ENCODE measurements around the gene PDK2.

PDK2 gene

DNA sequence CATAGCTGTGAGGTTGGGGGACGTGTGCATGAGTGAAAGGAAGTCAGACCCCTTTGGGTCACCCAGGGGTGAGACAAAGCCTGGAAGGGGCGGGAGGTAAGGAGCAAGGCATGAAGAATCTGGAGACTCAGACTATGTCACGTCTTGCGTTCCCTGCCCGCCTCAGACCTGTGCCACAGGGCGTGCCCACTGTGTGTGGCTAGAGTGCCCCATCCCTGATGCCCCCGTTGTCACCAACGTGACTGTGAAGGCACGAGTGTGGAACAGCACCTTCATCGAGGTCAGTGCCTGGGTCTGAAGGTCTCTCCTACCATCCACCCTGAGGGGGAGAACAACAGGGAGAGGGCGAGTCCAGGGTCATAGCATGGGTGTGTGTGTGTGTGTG is 15.1 kb upstream of the PDK2 start:
- DNase-seq: no peak

GRCh38 chr17:50080827-50081226 is 14.3 kb upstream of the PDK2 start:
- DNase-seq: no peak

DNA sequence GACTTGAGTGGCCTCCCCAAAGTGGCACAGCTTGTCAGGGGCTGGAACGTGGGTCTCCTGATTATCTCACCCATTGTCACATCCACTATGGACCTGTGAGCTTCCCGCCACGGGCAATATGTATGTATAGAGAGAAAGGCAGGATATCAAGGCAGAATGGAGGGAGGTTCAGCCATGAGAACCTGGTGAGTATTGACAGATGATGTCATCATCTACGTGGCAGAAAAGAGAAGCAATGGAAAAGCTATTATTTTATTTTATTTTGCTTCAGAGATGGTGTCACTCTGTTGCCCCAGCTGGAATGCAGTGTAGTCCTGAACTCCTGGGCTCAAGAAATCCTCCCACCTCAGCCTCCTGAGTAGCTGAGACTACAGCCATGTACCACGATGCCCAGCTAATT is 13.4 kb upstream of the PDK2 start:
- DNase-seq: no peak

DNA sequence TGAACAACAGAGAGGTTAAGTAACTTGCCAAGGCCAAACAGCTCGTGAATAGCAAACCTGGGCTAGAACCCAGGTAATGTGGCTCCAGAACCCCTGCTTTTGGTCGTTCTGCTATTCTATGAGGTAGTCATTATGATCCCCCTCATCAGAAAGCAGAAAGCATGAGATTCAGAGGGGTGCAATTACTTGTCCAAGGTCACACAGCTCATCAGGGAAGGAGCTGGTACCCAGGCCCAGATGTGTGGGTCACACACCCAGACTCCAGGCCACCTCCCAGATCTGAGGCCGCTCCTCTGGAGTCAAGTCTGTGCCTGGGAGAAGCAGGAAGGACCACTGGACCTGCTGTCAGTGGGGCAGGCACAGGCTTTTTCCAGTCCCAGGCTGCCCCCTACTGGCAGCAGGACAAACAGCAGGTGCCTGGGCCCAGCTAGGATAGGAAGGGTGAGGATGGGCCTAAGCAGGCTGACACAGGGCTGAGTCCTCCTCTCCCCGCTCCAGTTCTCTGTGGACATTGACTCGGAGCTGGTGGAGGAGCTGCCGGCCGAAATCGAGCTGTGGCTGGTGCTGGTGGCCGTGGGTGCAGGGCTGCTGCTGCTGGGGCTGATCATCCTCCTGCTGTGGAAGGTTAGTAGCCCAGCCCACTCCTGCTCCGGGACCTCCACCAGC is 7.8 kb upstream of the PDK2 start:
- DNase-seq: peak; percentile 51 to 54

- DNase-seq: no peak
Measured at GRCh38 chr17:50087912-50088405, 7.2 kb upstream of the PDK2 start.

DNA sequence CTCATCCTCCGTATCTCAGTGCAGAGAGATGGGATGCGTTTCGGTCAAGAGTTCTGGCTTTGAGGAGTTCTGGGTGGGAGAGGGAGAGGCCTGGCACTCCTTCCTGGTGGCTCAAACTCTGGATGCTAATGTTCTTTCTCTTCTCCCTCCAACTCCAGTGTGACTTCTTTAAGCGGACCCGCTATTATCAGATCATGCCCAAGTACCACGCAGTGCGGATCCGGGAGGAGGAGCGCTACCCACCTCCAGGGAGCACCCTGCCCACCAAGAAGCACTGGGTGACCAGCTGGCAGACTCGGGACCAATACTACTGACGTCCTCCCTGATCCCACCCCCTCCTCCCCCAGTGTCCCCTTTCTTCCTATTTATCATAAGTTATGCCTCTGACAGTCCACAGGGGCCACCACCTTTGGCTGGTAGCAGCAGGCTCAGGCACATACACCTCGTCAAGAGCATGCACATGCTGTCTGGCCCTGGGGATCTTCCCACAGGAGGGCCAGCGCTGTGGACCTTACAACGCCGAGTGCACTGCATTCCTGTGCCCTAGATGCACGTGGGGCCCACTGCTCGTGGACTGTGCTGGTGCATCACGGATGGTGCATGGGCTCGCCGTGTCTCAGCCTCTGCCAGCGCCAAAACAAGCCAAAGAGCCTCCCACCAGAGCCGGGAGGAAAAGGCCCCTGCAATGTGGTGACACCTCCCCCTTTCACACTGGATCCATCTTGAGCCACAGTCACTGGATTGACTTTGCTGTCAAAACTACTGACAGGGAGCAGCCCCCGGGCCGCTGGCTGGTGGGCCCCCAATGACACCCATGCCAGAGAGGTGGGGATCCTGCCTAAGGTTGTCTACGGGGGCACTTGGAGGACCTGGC is 6.0 kb upstream of the PDK2 start:
- DNase-seq: no peak

DNA sequence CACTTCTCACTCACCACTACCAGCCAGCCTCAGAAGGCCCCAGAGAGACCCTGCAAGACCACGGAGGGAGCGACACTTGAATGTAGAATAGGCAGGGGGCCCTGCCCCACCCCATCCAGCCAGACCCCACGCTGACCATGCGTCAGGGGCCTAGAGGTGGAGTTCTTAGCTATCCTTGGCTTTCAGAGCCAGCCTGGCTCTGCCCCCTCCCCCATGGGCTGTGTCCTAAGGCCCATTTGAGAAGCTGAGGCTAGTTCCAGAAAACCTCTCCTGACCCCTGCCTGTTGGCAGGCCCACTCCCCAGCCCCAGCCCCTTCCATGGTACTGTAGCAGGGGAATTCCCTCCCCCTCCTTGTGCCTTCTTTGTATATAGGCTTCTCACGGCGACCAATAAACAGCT is 5.1 kb upstream of the PDK2 start:
- no peak for DNase-seq

- DNase-seq: no peak
Measured at GRCh38 chr17:50090971-50091917, 3.9 kb upstream of the PDK2 start.

DNA sequence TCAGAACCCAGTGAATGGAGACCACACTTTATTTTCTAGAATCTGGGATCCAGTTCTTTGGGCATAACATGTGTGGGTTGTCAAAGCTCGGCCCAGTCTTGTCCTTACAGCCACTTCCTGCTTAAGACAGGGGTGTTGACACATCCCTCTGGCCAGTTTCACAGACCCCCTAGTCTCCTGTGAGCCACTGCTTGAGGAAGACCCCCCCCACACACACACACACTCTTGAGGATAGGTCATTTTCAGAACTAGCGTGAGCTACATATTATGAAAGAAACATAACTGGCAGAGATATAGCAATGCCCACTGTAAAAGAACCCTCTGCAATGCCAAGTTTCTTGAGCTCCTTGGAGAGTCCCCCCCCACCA is 3.2 kb upstream of the PDK2 start:
- DNase-seq: no peak

DNA sequence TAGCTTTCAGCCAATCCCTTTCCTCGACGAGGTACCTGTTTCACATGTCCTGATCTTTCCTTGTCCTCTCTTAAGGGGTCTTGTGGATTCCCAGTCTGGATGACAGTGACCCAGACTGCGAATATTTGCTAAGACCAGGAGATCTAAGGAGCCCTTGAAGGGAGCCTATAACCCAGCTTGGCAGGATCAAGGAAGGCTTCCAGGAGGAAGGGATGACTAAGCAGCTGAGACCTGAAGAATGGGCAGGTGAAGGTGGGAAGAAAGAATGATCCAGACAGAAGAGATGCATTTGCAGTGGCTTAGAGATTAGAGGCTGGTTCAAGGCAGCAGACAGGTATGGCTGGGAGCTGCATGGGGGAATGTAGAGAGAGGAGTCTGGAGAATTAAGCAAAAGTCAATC is 1.9 kb upstream of the PDK2 start:
- no peak for DNase-seq

DNA sequence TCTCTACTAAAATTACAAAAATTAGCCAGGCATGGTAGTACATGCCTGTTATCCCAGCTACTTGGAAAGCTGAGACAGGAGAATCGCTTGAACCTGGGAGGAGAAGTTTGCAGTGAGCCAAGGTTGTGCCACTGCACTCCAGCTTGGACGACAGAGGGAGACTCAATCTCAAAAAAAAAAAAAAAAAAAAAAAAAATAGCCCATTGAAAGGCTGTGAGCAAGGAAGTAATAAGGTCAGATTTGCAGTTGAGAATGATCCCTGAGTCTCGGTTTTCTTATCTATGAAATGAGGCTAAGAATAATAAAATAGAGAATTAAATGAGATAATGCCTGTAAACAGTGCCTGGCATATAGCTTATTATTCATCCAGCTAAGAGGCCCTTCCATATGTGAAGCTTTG is 1.3 kb upstream of the PDK2 start:
- no peak for DNase-seq

- peak; percentile 72 to 78 for DNase-seq
Measured at GRCh38 chr17:50094243-50094752, 853 bp upstream of the PDK2 start.

GRCh38 chr17:50095626-50096037 is 481 bp downstream of the PDK2 start:
- no peak for DNase-seq

DNA sequence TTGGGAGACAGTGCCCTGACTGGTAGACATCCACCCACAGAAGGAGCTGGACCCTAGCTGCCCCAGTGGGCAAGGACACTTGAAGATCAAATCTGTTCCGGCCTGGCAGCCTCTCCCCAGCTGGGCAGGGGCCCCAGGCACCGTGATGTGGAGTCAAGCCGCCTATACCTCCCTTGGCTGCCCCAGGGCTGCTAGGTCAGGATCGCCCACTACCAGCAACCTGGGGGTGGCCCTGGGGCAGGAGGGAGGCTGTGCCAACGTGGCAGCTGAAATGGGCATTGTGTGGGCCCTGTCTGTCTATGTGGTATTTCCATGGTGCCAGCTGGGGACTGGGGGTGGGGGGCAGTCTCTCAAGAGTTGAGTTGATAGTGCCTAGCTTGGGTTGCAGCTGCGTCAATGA is 941 bp downstream of the PDK2 start:
- no peak for DNase-seq

- no peak for DNase-seq
Measured at GRCh38 chr17:50096758-50097157, 1.6 kb downstream of the PDK2 start.

DNA sequence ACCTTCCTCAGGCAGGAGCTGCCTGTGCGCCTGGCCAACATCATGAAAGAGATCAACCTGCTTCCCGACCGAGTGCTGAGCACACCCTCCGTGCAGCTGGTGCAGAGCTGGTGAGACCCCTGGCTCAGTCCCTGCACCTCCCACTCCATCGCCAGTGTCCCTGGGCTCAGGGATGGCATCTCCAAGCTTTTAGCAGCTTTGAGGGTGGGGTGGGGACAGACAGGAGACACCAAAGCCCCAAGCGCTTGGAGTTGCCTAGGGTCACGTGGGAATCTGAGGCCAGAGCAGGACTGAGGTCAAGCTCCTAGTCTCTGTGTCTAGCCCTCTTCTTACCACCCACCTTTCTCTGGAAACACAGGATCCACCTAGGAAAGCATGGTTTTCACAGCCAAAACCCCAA is 2.3 kb downstream of the PDK2 start:
- no peak for DNase-seq

DNA sequence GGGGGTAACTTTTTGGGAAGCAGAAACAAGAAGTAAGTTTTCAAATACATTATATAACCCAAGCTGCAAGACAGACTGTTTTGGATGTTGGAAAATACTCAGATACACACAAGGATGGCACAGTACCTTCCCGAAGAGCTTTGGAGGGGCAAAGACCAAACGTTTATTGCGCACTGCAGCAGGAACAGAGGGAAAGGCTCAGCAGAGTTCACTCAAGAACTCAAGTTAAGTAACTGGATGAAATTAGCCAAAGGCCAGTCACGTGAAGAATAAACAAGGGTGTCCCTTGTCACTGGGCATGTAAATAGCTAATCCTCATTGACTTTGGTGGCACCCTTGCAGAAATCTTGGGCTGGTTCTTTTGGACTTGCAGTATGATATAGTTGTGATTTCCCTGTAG is 2.8 kb downstream of the PDK2 start:
- DNase-seq: no peak

DNA sequence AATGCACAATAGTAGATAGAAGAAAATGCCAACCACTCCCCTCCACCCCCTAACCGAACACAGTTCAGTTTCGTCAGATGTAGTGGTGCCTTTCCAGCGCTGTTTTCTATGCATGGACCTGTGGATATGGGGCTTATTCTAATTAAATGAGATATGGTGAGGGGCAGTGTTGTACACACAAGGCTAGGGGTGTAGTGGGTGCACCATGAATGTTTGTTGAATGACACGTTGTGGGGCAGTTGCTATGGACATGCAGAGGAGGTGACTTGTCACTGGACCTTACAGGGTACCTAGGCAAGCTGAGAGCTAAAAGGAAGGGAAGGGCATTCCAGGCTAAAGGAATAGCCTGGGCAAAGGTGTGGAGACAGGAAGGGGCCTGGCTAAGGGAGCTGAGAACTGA is 3.4 kb downstream of the PDK2 start:
- no peak for DNase-seq

DNA sequence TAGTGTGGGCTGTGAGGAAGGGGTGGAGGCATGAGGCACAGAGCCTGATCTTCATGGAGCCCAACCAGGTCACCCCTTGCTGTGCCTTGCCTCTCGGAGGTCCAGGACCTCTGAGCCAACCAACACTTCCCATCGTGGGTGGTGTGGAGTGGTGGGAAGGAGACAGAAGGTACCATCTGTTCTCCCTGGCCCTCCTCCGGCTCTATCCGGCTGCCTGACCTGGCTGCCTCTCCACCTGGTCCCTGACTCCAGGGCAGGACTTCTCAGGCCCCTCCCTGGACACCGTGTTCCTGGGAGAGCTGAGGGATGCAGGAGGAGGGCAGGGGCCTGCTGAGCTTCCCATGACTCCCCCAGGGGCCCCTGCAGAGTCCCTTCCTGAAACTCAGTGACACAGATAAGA is 3.9 kb downstream of the PDK2 start:
- no peak for DNase-seq

GRCh38 chr17:50100480-50100883 is 5.3 kb downstream of the PDK2 start:
- DNase-seq: no peak

- DNase-seq: no peak
Measured at GRCh38 chr17:50100921-50101345, 5.8 kb downstream of the PDK2 start.

GRCh38 chr17:50101346-50102163 is 6.4 kb downstream of the PDK2 start:
- no peak for DNase-seq

Measured in bone marrow (tissue), 2 donors.